ENCODE data around the gene POLD3.

DNA sequence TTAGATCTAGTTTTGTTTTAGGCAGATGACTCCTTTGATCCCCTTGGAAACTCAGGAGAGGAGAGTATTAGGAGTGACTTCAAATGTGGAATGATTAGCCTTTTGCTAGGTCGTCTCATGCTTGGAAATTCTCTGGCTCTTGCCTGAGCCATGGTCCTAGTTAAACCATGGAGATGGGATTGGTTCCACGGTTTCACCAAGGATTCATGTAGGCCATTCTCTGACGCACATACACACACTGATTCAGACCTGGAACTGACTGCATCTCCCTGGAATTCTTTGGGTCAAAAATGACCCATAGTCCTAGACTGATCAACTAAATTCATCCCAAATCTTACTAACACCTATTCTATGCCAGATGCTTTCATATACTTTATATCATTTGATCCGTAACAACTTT lies 56.5 kb downstream of the POLD3 start:
- TF ChIP-seq RARB (CRISPR knock-in tag; IDR thresholded peaks at IDR 0.05) (no peak), ZNF8 (CRISPR knock-in tag; IDR thresholded peaks at IDR 0.05) (no peak), SNAI2 (CRISPR knock-in tag; IDR thresholded peaks at IDR 0.05) (no peak), OSR1 (CRISPR knock-in tag; IDR thresholded peaks at IDR 0.05) (no peak), CSDC2 (CRISPR knock-in tag; IDR thresholded peaks at IDR 0.05) (no peak), ESRRG (CRISPR knock-in tag; IDR thresholded peaks at IDR 0.05) (no peak), ZNF565 (CRISPR knock-in tag; conservative IDR thresholded peaks at IDR 0.05; ENCODE audit: low read depth) (no peak), ZFP3 (CRISPR knock-in tag; IDR thresholded peaks at IDR 0.05) (no peak), PPARA (CRISPR knock-in tag; IDR thresholded peaks at IDR 0.05; ENCODE audit: borderline replicate concordance) (no peak), TCF4 (CRISPR knock-in tag; IDR thresholded peaks at IDR 0.05; ENCODE audit: borderline replicate concordance) (no peak)
- TF ChIP-seq, protein P1, sequence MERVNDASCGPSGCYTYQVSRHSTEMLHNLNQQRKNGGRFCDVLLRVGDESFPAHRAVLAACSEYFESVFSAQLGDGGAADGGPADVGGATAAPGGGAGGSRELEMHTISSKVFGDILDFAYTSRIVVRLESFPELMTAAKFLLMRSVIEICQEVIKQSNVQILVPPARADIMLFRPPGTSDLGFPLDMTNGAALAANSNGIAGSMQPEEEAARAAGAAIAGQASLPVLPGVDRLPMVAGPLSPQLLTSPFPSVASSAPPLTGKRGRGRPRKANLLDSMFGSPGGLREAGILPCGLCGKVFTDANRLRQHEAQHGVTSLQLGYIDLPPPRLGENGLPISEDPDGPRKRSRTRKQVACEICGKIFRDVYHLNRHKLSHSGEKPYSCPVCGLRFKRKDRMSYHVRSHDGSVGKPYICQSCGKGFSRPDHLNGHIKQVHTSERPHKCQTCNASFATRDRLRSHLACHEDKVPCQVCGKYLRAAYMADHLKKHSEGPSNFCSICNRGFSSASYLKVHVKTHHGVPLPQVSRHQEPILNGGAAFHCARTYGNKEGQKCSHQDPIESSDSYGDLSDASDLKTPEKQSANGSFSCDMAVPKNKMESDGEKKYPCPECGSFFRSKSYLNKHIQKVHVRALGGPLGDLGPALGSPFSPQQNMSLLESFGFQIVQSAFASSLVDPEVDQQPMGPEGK (CRISPR knock-in tag; IDR thresholded peaks at IDR 0.05; ENCODE audit: borderline replicate concordance): no peak
- TF ChIP-seq, protein P2, sequence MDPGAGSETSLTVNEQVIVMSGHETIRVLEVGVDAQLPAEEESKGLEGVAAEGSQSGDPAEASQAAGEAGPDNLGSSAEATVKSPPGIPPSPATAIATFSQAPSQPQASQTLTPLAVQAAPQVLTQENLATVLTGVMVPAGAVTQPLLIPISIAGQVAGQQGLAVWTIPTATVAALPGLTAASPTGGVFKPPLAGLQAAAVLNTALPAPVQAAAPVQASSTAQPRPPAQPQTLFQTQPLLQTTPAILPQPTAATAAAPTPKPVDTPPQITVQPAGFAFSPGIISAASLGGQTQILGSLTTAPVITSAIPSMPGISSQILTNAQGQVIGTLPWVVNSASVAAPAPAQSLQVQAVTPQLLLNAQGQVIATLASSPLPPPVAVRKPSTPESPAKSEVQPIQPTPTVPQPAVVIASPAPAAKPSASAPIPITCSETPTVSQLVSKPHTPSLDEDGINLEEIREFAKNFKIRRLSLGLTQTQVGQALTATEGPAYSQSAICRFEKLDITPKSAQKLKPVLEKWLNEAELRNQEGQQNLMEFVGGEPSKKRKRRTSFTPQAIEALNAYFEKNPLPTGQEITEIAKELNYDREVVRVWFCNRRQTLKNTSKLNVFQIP (CRISPR knock-in tag; IDR thresholded peaks at IDR 0.05; ENCODE audit: borderline replicate concordance, low read depth): no peak
